GM15510 (cell line): ENCODE results near the gene GLIS1.

Experiments used
- POLR2A ChIP-seq: IDR thresholded peaks from 3 replicates; pipeline ENCODE4 v1.6.1; 2011; ENCODE audit warnings: borderline replicate concordance; ENCODE audit not compliant: insufficient read length; ENCODE audit errors: extremely low read depth

GLIS1 gene

GRCh38 chr1:53592521-53592982, 146.4 kb downstream of the GLIS1 start:
- TF ChIP-seq POLR2A, result no peak

- no peak for TF ChIP-seq POLR2A
Observed at GRCh38 chr1:53591924-53592323, 147.0 kb downstream of the GLIS1 start.

GRCh38 chr1:53590531-53591515, 148.1 kb downstream of the GLIS1 start:
- TF ChIP-seq POLR2A, result no peak

- no peak for TF ChIP-seq POLR2A
Observed at GRCh38 chr1:53590104-53590503, 148.9 kb downstream of the GLIS1 start.

GRCh38 chr1:53589043-53589887, 149.7 kb downstream of the GLIS1 start:
- TF ChIP-seq POLR2A, result no peak

GRCh38 chr1:53588053-53588779, 150.7 kb downstream of the GLIS1 start:
- no peak for TF ChIP-seq POLR2A

GRCh38 chr1:53587252-53587988, 151.5 kb downstream of the GLIS1 start:
- no peak for TF ChIP-seq POLR2A

GRCh38 chr1:53586765-53587164, 152.2 kb downstream of the GLIS1 start:
- TF ChIP-seq POLR2A, result no peak

- TF ChIP-seq POLR2A, result no peak
Observed at GRCh38 chr1:53585565-53585964, 153.4 kb downstream of the GLIS1 start.

- TF ChIP-seq POLR2A, result no peak
Observed at GRCh38 chr1:53585129-53585528, 153.8 kb downstream of the GLIS1 start.

GRCh38 chr1:53584777-53585107, 154.2 kb downstream of the GLIS1 start:
- TF ChIP-seq POLR2A, result no peak

GRCh38 chr1:53583868-53584776, 154.8 kb downstream of the GLIS1 start:
- TF ChIP-seq POLR2A, result no peak

- TF ChIP-seq POLR2A, result no peak
Observed at GRCh38 chr1:53583021-53583867, 155.7 kb downstream of the GLIS1 start.
